Endothelial cell of umbilical vein (primary cell): ENCODE measurements around the gene MYH10.

ENCODE experiments used
- EZH2 ChIP-seq: IDR thresholded peaks from 2 replicates; pipeline ENCODE4 v1.6.1; 2012; ENCODE audit warnings: borderline replicate concordance, low read depth, mild to moderate bottlenecking, moderate library complexity, low read length, inconsistent platforms; ENCODE audit not compliant: severe bottlenecking
- POLR2A ChIP-seq: IDR thresholded peaks from 2 replicates; pipeline ENCODE4 v1.6.1; 2012; ENCODE audit warnings: low read depth, mild to moderate bottlenecking, control low read depth, low read length
- TF ChIP-seq, protein P1 (sequence below), 2 donors: IDR thresholded peaks; 1 replicate in 1 of 2; 2 replicates in 1 of 2; pipeline ENCODE4 v1.5.1; 2011; ENCODE audit warnings: low read length in 2 of 2, mild to moderate bottlenecking in 2 of 2, moderate library complexity in 2 of 2, control low read depth in 1 of 2, inconsistent platforms in 1 of 2, low read depth in 1 of 2; ENCODE audit not compliant: insufficient read depth in 1 of 2; ENCODE audit errors: extremely low read depth in 1 of 2
- TF ChIP-seq, protein P2 (sequence below): IDR thresholded peaks from 2 replicates; pipeline ENCODE4 v1.6.1; 2011; ENCODE audit not compliant: insufficient read depth, insufficient read length

DNA sequence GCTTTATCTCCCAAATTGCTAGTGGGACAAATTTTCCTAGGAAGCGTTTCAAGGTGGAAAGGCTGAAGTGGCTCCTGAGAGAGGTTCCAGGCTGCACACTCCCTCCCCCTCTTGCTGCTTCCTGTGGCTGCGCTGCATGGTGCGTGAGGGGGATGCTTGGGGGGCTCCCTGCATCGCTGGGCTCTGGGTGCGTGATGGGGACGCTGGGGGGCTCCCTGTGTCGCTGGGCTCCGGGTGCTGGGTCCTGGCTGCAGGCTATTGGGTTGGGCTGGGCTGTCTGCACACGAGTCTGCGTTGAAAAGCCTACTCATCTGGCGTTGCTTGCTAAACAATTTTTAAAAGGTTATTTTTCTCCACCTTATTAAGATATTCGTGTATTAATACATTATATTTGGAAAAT, 164.8 kb downstream of the MYH10 start:
- TF ChIP-seq, protein P1, sequence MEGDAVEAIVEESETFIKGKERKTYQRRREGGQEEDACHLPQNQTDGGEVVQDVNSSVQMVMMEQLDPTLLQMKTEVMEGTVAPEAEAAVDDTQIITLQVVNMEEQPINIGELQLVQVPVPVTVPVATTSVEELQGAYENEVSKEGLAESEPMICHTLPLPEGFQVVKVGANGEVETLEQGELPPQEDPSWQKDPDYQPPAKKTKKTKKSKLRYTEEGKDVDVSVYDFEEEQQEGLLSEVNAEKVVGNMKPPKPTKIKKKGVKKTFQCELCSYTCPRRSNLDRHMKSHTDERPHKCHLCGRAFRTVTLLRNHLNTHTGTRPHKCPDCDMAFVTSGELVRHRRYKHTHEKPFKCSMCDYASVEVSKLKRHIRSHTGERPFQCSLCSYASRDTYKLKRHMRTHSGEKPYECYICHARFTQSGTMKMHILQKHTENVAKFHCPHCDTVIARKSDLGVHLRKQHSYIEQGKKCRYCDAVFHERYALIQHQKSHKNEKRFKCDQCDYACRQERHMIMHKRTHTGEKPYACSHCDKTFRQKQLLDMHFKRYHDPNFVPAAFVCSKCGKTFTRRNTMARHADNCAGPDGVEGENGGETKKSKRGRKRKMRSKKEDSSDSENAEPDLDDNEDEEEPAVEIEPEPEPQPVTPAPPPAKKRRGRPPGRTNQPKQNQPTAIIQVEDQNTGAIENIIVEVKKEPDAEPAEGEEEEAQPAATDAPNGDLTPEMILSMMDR (IDR thresholded peaks at IDR 0.05; ENCODE audit: extremely low read depth in 1 of 2, insufficient read depth in 1 of 2, low read depth in 1 of 2, low read length in 2 of 2), result no peak
- TF ChIP-seq POLR2A (no peak), EZH2 (no peak)
- TF ChIP-seq, protein P2, sequence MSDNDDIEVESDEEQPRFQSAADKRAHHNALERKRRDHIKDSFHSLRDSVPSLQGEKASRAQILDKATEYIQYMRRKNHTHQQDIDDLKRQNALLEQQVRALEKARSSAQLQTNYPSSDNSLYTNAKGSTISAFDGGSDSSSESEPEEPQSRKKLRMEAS, result no peak
